Left lung (tissue), 10 donors: ENCODE data around the gene IQCM. TPM values are rescaled to one million over a fixed set of nuclear protein-coding genes. Genes with fewer than 3 reads are reported as not detected.

ENCODE experiments used
- ATAC-seq: fragments of 200-7000 bp; cut with Tn5 transposase; one replicate; pipeline ENCODE4 v1.9.1; 2020; ENCODE audit warnings: moderate library complexity
- DNase-seq, 4 donors: peaks; one replicate each; pipeline ENCODE4 v3.0.0-alpha.2; 2013 to 2020
- H3K27ac ChIP-seq, 2 donors: fragments of 200-600 bp; sonication (generic) in 1 of 2; one replicate each; pipeline versions ENCODE4 v1.5.0 to v1.8.0; 2020 to 2021
- H3K27me3 ChIP-seq, 2 donors: fragments of 200-600 bp; sonication (generic) in 1 of 2; one replicate each; pipeline versions ENCODE4 v1.5.0 to v1.8.0; 2020 to 2021
- H3K36me3 ChIP-seq, 2 donors: fragments of 200-600 bp; sonication (generic) in 1 of 2; one replicate each; pipeline versions ENCODE4 v1.5.0 to v1.8.0; 2020 to 2021
- H3K4me1 ChIP-seq, 2 donors: fragments of 200-600 bp; one replicate each; pipeline ENCODE4 v1.8.0; 2021
- H3K4me3 ChIP-seq, 2 donors: fragments of 200-600 bp; sonication (generic) in 1 of 2; one replicate each; pipeline versions ENCODE4 v1.5.0 to v1.8.0; 2020 to 2021; ENCODE audit warnings: mild to moderate bottlenecking in 1 of 2
- H3K9me3 ChIP-seq, 2 donors: fragments of 200-600 bp; sonication (generic) in 1 of 2; one replicate each; pipeline versions ENCODE4 v1.5.0 to v1.8.0; 2020 to 2021
- intact Hi-C, 2 donors: fragments of 100-400 bp; cut with DNase I; formaldehyde crosslinking; loops; one replicate each; pipeline versions ENCODE4 v1.11.2 to v1.14.2; 2022
- polyA plus RNA-seq, 6 donors: library from polyadenylated mRNA; unstranded; fragments of 120-200 nt; gene quantifications; one replicate each; pipeline ENCODE4 v1.2.1, GENCODE V29; 2013; ENCODE audit not compliant: insufficient read length in 6 of 6
- total RNA-seq, 2 donors: library from RNA; stranded (reverse); fragmentation: NEBNext Ultra II Directional; extraction: Animal tissue kit (Norgen Biotek cat#: 25700); gene quantifications; one replicate each; pipeline ENCODE4 v1.2.1, GENCODE V29; 2021
- TF ChIP-seq, protein P1 (sequence below), 2 donors: fragments of 200-600 bp; sonication (generic) in 1 of 2; IDR thresholded peaks; one replicate each; pipeline versions ENCODE4 v1.5.0 to v1.8.0; 2021; ENCODE audit warnings: antibody characterized with exemption in 2 of 2
- donor health status: DM: no; HTN: yes; CAD: no.
- donor health status: DM: no; HTN: no; CAD: no.

IQCM gene
- total and polyA plus RNA-seq, 8 donors = not detected

DNA sequence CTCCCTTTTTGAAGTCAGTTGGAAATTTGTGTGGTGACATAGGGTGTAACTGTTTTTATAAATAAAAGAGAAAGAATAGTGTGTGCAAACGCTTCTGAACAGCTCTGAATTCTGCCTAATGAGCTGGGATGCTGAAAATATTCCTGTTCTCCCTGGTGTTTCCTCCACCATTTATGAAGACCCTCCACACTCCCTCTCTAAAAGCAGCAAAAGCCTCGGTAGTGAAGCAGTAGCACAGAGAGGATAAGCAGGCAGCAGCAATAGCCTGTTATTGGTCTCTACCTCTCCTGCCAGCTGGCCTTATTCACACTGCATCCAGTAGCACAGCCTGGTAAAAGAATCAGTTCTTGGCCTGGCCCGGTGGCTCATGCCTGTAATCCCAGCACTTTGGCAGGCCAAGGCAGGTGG lies 406.1 kb downstream of the IQCM start:
- Histone ChIP-seq H3K4me1 (no peaks in the 10 kb centered on the region), H3K36me3 (no peaks in the 10 kb centered on the region), H3K27ac (no peak overlapping the region), H3K9me3 (no peaks in the 10 kb centered on the region), H3K27me3 (no peaks in the 10 kb centered on the region), H3K4me3 (no peak overlapping the region)
- intact Hi-C loops = no loop called here
- no peak for ATAC-seq
- TF ChIP-seq, protein P1, sequence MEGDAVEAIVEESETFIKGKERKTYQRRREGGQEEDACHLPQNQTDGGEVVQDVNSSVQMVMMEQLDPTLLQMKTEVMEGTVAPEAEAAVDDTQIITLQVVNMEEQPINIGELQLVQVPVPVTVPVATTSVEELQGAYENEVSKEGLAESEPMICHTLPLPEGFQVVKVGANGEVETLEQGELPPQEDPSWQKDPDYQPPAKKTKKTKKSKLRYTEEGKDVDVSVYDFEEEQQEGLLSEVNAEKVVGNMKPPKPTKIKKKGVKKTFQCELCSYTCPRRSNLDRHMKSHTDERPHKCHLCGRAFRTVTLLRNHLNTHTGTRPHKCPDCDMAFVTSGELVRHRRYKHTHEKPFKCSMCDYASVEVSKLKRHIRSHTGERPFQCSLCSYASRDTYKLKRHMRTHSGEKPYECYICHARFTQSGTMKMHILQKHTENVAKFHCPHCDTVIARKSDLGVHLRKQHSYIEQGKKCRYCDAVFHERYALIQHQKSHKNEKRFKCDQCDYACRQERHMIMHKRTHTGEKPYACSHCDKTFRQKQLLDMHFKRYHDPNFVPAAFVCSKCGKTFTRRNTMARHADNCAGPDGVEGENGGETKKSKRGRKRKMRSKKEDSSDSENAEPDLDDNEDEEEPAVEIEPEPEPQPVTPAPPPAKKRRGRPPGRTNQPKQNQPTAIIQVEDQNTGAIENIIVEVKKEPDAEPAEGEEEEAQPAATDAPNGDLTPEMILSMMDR (IDR thresholded peaks at IDR 0.05) = no peak
- no peak for DNase-seq

- Histone ChIP-seq H3K4me3 (no peak overlapping the region), H3K27ac (no peak overlapping the region), H3K9me3 (no peaks in the 10 kb centered on the region), H3K4me1 (no peaks in the 10 kb centered on the region), H3K27me3 (no peaks in the 10 kb centered on the region), H3K36me3 (no peaks in the 10 kb centered on the region)
- no peak for DNase-seq
- TF ChIP-seq, protein P1 (IDR thresholded peaks at IDR 0.05) = no peak
- intact Hi-C loops = no loop called here
- ATAC-seq = no peak
Measured at GRCh38 chr4:149409146-149409545, 406.5 kb downstream of the IQCM start.

- H3K9me3 ChIP-seq = no peaks in the 10 kb centered on the region
- TF ChIP-seq, protein P1 (IDR thresholded peaks at IDR 0.05) = no peak
- intact Hi-C loops = no loop called here
- no peak overlapping the region for H3K27ac ChIP-seq
- ATAC-seq = no peak
- no peak for DNase-seq
- no peaks in the 10 kb centered on the region for H3K36me3 ChIP-seq
- H3K4me1 ChIP-seq = no peaks in the 10 kb centered on the region
- H3K27me3 ChIP-seq = no peaks in the 10 kb centered on the region
- H3K4me3 ChIP-seq = no peak overlapping the region
Measured at GRCh38 chr4:149404143-149404542, 411.5 kb downstream of the IQCM start.

DNA sequence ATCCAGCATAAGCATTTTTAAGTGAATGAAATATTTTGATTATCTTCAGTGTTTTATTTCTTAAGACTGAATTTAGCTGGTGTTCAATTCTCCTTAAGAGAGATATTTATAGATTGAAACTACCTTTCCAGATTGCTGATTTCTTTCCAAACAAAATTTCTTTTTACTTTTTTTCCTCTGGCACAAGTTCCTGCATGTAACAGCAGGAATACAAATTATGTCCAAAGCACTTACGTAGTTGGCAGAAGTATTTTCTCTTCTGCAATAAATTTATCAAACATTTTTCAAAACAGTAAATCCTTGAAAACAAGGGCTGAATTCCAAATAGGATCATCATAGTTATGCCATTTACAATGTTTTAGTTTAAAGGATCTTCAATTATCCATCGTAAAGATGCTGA lies 412.6 kb downstream of the IQCM start:
- H3K27me3 ChIP-seq = no peaks in the 10 kb centered on the region

GRCh38 chr4:149398993-149399392 lies 416.6 kb downstream of the IQCM start:
- no peaks in the 10 kb centered on the region for H3K4me1 ChIP-seq
- DNase-seq = no peak
- no peaks in the 10 kb centered on the region for H3K27me3 ChIP-seq
- intact Hi-C loops = no loop called here
- TF ChIP-seq, protein P1 (IDR thresholded peaks at IDR 0.05) = no peak
- no peak overlapping the region for H3K27ac ChIP-seq
- H3K36me3 ChIP-seq = no peaks in the 10 kb centered on the region
- peaks cover 0 to 3% of the 10 kb centered on the region in 2 donors for H3K9me3 ChIP-seq
- no peak overlapping the region for H3K4me3 ChIP-seq
- ATAC-seq = no peak

More for the DNA sequence above, 412.6 kb downstream of the IQCM start:
- no peak overlapping the region for H3K27ac ChIP-seq
- DNase-seq = no peak
- no peaks in the 10 kb centered on the region for H3K4me1 ChIP-seq
- H3K4me3 ChIP-seq = no peak overlapping the region
- intact Hi-C loops = no loop called here
- H3K9me3 ChIP-seq = peaks cover 0 to 3% of the 10 kb centered on the region in 2 donors
- ATAC-seq = no peak
- TF ChIP-seq, protein P1 (IDR thresholded peaks at IDR 0.05) = no peak
- H3K36me3 ChIP-seq = no peaks in the 10 kb centered on the region
